ENCODE measurements around the gene RICTOR. TPM values are rescaled to one million over a fixed set of nuclear protein-coding genes. Genes with fewer than 3 reads are reported as not detected.

The RICTOR gene
- total RNA-seq, 1 experiment from 2014 or later, result 25.7 TPM

- TF ChIP-seq CTCF (IDR thresholded peaks at IDR 0.05; ENCODE audit: insufficient read depth in 1 of 2, low read depth in 1 of 2, low read length in 1 of 2, severe bottlenecking in 1 of 2, unreplicated experiment in 1 of 2), result no peak
- intact Hi-C loops (cut with micrococcal nuclease; ENCODE audit: unreplicated experiment), result no loop called here
- no peak overlapping the region for H3K4me3 ChIP-seq (ENCODE audit: low read depth, low read length)
- no peaks in the 10 kb centered on the region for H3K9me3 ChIP-seq
- Mint-ChIP-seq H3K36me3 (ENCODE audit: insufficient read depth, unreplicated experiment) (peaks cover 19% of the 10 kb centered on the region), H3K4me3 (ENCODE audit: unreplicated experiment) (no peak overlapping the region), H3K4me1 (ENCODE audit: low read depth, unreplicated experiment) (no peaks in the 10 kb centered on the region), H3K9me3 (ENCODE audit: unreplicated experiment) (no peaks in the 10 kb centered on the region), H3K27me3 (ENCODE audit: insufficient read depth, unreplicated experiment) (no peaks in the 10 kb centered on the region), H3K27ac (ENCODE audit: unreplicated experiment) (no peak overlapping the region)
- H3K4me1 ChIP-seq, result no peaks in the 10 kb centered on the region
- H3K36me3 ChIP-seq (ENCODE audit: control insufficient read depth, insufficient read depth, low read length), result no peaks in the 10 kb centered on the region
- no peak for DNase-seq
- BruUV-seq (replicated peaks), result no TSS peak
- CTCF ChIA-PET, result no interaction called here
- POLR2A ChIA-PET, result no interaction called here
- H3K27me3 ChIP-seq (replicated peaks; ENCODE audit: control insufficient read depth, insufficient read depth, low read length), result no peaks in the 10 kb centered on the region
Observed at GRCh38 chr5:38961691-38962090, 112.5 kb downstream of the RICTOR start.

- Mint-ChIP-seq H3K4me3 (ENCODE audit: unreplicated experiment) (no peak overlapping the region), H3K9me3 (ENCODE audit: unreplicated experiment) (no peaks in the 10 kb centered on the region), H3K27ac (ENCODE audit: unreplicated experiment) (no peak overlapping the region), H3K4me1 (ENCODE audit: low read depth, unreplicated experiment) (no peaks in the 10 kb centered on the region), H3K36me3 (ENCODE audit: insufficient read depth, unreplicated experiment) (peaks cover 31% of the 10 kb centered on the region), H3K27me3 (ENCODE audit: insufficient read depth, unreplicated experiment) (no peaks in the 10 kb centered on the region)
- no TSS peak for BruUV-seq (replicated peaks)
- ChIA-PET CTCF (no interaction called here), POLR2A (no interaction called here)
- TF ChIP-seq CTCF (IDR thresholded peaks at IDR 0.05; ENCODE audit: insufficient read depth in 1 of 2, low read depth in 1 of 2, low read length in 1 of 2, severe bottlenecking in 1 of 2, unreplicated experiment in 1 of 2), result no peak
- Histone ChIP-seq H3K36me3 (ENCODE audit: control insufficient read depth, insufficient read depth, low read length) (no peaks in the 10 kb centered on the region), H3K4me3 (ENCODE audit: low read depth, low read length) (no peak overlapping the region), H3K4me1 (no peaks in the 10 kb centered on the region), H3K9me3 (no peaks in the 10 kb centered on the region), H3K27me3 (replicated peaks; ENCODE audit: control insufficient read depth, insufficient read depth, low read length) (no peaks in the 10 kb centered on the region)
- no peak for DNase-seq
- intact Hi-C loops (cut with micrococcal nuclease; ENCODE audit: unreplicated experiment), result no loop called here
Observed at GRCh38 chr5:38953426-38954012, 120.7 kb downstream of the RICTOR start.

- Histone ChIP-seq H3K36me3 (ENCODE audit: control insufficient read depth, insufficient read depth, low read length) (peaks cover 4% of the 10 kb centered on the region), H3K9me3 (no peaks in the 10 kb centered on the region)
- CTCF ChIA-PET, result no interaction called here
Observed at GRCh38 chr5:38948501-38948900, 125.7 kb downstream of the RICTOR start.

More at GRCh38 chr5:38948501-38948900, 125.7 kb downstream of the RICTOR start:
- no TSS peak for BruUV-seq (replicated peaks)
- Mint-ChIP-seq H3K4me1 (ENCODE audit: low read depth, unreplicated experiment) (no peaks in the 10 kb centered on the region), H3K27ac (ENCODE audit: unreplicated experiment) (no peak overlapping the region), H3K36me3 (ENCODE audit: insufficient read depth, unreplicated experiment) (peaks cover 12% of the 10 kb centered on the region), H3K4me3 (ENCODE audit: unreplicated experiment) (no peak overlapping the region), H3K9me3 (ENCODE audit: unreplicated experiment) (no peaks in the 10 kb centered on the region), H3K27me3 (ENCODE audit: insufficient read depth, unreplicated experiment) (no peaks in the 10 kb centered on the region)
- Histone ChIP-seq H3K4me1 (no peaks in the 10 kb centered on the region), H3K27me3 (replicated peaks; ENCODE audit: control insufficient read depth, insufficient read depth, low read length) (no peaks in the 10 kb centered on the region), H3K4me3 (ENCODE audit: low read depth, low read length) (no peak overlapping the region)
- POLR2A ChIA-PET, result no interaction called here
- no peak for TF ChIP-seq CTCF (IDR thresholded peaks at IDR 0.05; ENCODE audit: insufficient read depth in 1 of 2, low read depth in 1 of 2, low read length in 1 of 2, severe bottlenecking in 1 of 2, unreplicated experiment in 1 of 2)
- no peak for DNase-seq
- intact Hi-C loops (cut with micrococcal nuclease; ENCODE audit: unreplicated experiment), result no loop called here

All from Caco-2 (cell line).